Stimulated activated CD4-positive, alpha-beta T cell treated with anti-CD3 and anti-CD28 coated beads, Interleukin-12 subunit alpha, Interleukin-12 subunit beta, amount 100 ng/mL, for 24 hours (primary cell): ENCODE data around the gene UNC5B.

Experiments
- DNase-seq, 2 experiments: peaks; one replicate each; pipeline ENCODE4 v3.0.0-alpha.2; 2020; ENCODE audit warnings: low read depth in 2 of 2

The UNC5B gene

DNA sequence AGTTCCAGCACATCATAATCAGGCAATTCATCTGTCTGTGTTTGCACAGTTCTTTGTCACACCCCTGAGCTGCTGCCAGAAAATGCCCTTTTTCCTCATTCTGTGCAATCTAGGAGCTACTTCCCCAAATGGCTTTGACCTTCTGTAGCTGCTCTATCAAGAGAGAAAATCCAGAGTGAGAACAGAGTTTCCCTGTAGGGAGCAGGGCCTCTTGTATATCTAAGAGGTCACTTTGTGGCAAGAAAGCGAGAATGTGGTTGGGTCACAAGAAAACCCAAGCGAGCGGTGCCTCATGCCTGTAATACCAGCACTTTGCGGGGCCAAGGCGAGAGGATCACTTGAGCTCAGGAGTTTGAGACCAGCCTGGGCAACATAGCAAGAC, 131.0 kb downstream of the UNC5B start:
- DNase-seq = no peak

DNA sequence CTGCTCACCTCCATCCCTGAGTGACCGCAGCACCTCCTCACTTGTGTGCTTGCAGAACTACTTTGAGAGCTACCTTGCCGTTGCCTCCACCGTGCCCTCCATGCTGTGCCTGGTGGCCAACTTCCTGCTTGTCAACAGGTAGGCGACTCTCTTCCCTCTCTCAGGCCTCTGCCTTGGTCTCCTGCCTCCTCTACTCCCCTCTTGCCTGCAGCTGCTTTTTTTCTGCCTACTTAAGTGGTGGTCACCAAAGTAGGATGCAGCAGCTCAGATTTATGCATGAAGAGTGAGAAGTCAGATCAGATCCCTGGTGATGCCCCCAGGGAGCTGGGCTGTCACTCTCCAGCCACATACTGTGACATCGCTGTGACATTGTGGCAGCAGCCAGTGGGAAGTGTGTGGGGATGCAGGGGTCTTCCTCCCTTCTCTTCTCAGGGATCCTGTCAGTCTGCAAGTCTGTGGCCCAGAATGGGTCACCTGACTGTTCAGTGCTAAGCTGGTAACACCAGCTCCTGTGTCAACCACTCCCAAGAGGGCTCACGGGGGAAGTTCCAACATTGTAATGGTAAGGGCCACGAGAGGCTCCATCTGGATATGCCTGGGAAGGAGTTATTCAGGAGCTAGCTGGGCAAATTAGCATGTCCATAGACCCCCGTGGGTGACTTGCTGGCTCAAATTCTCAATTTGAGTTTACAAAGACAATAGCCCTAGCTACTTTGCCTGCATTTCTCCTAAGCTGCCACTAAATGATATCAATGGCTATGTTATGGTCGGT, 132.0 kb downstream of the UNC5B start:
- DNase-seq = no peak

DNA sequence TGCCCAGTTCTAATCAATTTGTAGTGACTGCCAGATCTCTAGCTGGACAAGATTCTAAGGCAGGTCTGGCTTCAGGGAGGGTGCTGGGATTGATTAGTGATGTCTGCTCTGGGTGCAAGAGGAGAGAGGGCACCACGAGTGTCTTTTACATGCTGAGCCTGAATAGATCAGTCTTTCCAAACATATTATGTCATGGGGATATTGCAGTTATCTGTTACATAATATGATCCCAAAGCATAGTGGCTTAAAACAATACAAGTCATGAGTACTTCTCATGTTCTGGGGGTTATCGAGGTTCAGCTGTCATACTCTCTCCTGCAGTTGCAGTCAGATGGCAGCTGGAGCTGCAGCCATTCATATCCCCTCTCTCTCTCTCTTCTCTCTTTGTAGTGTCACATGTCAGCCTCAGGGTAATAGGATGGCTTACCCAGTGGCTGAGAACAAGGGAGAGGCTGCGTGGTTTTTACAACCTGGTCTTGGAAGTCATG, 132.7 kb downstream of the UNC5B start:
- DNase-seq = no peak

DNA sequence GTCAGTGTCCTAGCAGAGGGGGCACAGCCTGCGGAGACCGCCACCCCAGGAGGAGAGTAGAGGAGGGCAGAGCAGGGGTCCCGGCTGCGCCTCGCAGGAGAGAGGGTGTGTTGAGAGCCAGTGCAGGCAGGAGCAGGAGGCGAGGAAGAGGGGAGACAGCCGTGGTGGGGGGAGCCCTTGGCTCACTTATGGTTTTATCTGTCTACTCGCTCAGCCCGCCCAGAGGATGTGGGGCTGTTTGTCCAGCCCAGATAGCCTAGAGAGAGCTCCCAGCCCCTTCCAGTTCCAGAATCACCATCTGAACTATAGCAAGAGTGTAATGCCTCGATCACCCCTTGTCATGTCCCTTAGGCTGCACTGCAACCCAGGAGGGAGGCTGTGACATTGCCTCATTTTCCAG, 133.3 kb downstream of the UNC5B start:
- DNase-seq = no peak

DNA sequence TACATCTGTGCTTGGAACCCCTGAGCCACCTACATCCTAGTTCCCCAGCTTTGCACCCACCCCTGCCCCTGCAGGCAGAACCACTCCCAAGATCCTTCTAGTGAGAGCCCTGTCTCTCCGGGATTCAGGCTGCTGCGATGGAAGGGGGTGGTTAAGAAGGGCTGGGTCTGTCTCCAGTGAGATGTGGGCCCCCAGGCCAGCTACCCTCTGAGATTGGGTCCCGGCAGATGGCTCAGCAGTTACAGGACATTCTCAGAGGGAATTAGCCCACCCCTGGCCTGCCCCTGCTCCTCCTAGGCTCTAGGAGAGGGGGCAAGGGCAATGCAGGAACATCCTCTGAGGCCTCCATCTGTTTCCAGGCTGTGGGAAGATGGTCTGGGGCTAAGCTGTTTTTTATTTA, 134.4 kb downstream of the UNC5B start:
- no peak for DNase-seq

DNA sequence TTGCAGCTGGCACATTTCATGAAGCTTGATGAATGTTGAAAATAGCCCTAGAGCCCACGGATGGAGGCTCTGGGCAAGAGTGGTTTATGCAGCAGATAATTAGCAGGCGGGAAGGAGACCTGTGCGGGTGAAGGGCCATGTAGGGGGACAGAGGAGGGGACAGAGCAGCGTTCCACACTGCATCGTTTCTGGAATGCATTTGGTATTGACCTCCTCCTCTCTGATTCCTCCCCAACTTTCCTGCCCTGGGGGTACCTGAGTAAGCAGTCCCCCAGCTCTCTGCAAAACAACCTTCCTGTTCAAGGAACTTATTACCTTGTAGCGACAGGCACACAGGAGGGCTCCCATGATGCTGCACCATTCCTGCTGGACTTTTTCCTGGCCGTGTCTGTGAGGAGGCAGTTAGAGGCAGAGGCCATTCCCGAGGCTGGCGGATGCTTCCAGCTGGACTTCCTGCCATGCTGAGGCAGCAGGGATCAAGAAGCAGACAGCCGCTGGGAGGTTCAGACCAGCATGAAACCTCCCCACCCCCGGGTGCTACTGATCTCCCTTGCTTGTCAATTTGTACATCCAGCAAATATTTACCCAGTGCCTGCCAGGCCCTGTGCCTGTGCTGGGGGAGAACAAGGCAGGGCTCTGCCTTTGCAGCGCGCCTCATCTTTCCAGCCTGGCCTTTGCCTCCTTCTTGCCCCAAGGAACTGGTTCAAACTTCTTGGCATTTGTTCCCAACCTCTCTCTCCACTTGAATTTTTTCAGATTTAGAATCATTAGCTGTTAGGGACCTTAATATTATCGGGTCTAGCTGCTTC, 135.4 kb downstream of the UNC5B start:
- no peak for DNase-seq

DNA sequence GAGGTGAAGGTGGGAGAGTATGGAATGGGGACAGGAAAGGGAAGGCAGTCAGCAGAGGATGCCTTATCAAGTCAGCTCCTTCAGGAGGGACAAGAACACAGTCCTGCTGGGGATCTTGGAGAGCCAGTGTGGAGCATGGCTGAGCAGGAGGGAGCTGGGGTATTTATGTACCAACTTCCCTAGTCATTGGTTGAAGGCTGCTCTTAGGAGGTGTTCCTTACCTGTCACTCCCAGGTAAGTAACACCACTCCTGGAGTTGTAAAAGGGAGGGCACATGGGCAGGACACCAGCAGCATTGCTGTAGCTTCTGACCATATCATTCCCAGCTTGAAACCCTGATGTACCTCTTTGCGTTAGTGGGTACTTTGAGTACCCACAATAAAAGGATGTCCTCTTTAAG, 136.5 kb downstream of the UNC5B start:
- DNase-seq = no peak

DNA sequence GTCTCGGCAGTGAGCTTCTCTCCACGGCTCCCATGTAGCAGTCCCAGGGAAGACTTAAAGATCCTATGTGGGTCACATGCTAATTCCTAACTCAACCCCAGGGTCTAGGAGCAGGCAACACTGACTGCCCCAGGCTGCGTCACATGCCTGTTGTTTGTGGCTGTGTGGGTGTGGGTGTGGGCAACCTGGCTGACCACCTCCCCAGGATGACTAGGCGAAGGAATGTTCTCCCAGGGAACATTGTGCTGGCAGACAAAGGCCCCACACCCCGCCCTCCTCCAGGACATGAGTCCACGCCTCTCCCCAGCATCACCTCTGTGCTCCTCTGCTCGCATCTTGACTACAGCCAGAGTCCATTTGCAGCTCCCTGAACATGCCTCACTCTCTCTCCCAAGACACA, 137.0 kb downstream of the UNC5B start:
- DNase-seq = no peak

DNA sequence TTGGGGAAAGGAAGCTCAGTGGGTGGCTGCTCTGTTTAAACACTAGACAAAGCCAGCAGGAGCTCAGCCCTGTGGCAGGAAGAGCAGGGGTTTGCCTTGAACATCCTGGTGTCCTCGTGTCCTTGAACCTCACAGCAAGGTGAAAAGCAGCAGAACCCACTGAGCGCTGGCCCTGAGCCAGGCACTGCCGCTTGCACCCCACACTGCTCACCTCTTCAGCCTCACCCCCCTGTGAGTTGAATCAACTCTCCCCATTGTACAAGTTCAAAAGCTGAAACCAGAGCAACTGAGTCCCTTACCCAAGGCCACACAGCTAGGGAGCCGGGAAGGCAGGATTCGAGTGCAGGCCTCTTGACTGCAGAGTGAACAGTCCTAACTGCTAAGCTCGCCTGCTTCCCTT, 138.7 kb downstream of the UNC5B start:
- no peak for DNase-seq

DNA sequence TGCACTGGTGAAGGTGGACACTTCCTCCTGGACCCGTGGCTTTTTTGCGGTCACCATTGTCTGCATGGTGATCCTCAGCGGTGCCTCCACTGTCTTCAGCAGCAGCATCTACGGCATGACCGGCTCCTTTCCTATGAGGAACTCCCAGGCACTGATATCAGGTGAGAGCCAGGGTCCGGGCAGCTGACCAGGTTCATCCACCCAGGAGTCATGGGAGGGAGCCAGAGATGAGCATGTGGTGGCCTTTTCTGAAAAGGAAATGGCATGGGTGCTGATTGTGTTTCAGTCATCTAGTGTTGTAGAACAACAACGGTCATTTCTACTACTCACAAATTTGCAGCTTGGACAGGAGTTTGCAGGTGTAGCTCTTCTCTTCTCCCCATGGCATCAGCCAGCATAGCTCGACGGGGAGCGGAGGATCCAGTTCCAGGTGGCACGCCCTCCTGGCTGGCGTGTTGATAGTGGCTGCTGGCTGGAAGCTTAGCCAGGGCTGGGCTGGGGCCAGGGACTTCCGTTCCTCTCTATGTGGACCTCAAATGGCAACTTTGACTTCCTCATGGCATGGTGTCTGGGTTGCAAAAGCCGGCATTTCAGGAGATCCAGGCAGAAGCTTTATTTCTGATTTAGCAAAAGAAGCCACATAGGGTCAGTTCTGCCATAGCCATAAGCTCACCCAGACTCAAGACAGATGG, 139.4 kb downstream of the UNC5B start:
- no peak for DNase-seq
